ENCODE measurements around the gene RMI2.
A peak's percentile ranks its signal among the peaks of the same experiment; 100 is the strongest.
"Not testable (repeated sequence)": the region's sequence is repeated elsewhere in the genome, so short reads cannot be mapped to it uniquely, and the experiment has no call there.

The RMI2 gene

DNA sequence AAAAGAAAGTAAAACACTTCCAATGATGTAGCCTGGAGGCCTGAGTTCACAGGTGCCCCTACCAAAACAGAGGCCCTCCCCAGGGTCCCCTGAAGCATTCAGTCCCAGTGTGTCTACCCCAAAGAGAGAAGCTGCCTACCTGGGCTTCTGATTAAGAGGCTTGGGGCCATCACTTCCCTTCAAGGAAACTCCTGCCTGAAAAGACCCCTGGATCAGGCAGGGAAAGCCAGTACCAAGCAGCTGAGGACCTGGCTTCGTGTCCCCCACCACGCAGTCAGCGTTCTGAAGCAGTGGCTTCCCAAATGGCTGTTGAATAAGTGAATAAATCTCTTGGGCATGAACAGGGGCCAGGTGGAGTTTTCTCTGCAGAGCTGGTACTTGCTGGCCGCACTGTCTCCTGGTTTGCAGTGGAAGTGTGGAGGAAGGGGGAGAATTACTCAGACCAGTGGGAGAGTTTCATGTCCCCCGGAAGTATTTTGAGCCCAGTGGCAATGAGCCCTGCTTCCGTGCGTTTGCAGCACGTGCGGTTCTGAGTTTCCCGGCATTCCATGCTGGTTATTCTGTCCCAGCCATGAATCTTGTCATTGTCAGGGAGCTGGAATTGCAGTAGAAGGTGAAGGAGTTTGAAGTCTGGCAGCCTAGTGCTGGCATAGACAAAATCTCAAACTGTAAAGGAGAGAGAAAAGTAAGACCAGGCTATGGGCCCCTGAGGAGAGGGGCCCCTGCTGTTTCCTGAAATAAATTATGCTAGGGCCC lies 27.0 kb downstream of the RMI2 start:
- H3K27me3 Mint-ChIP-seq: no peaks in the 10 kb centered on the region
- H3K36me3 Mint-ChIP-seq (ENCODE audit: low read depth): no peaks in the 10 kb centered on the region
- peaks cover 20% of the 10 kb centered on the region for H3K4me1 Mint-ChIP-seq (ENCODE audit: low read depth)
- no peaks in the 10 kb centered on the region for H3K9me3 Mint-ChIP-seq
- no peak overlapping the region for H3K27ac Mint-ChIP-seq
- no peak overlapping the region for H3K4me3 Mint-ChIP-seq

DNA sequence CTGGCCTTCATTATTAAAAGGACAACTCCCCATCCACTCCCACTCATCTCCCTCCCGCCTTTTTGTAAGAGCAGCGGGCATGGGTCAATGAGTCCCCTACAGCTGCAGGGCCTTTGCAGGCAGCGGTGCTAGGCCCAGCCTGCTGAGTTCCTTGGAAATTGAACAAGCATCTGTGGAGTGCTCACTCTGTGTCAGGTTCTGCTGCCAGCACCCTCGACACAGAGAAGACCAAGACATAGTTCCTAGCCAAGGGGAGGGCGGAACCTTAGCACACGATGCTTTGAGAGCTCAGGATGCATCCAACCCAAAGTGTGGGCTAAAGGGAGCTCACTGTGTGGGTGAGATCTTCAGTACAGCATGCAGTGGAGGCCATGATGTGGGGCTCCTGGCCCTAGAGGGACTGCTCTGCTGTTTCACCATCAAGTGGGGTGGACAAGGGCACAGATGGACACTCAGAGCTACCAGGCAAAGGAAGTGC lies 27.6 kb downstream of the RMI2 start:
- Mint-ChIP-seq H3K4me1 (ENCODE audit: low read depth) (peaks cover 20% of the 10 kb centered on the region), H3K27me3 (no peaks in the 10 kb centered on the region), H3K36me3 (ENCODE audit: low read depth) (no peaks in the 10 kb centered on the region), H3K9me3 (no peaks in the 10 kb centered on the region), H3K4me3 (no peak overlapping the region), H3K27ac (no peak overlapping the region)

DNA sequence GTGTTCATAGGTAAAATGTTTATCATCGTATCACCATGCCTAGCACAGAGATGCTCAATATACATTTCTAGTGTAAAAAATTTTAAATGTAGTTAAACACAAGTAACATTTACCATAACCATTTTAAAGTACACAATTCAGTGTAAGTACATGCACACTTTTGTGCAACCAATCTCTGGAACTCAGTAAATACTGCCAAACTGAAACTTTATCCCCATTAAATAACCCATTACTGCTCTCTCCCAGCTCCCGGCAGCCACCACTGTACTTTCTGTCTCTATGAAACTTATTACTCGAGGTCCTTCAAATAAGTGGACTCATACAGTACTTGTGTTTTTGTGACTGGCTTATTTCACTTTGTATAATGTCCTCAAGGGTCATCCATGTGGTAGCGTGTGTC lies 29.0 kb downstream of the RMI2 start:
- H3K27ac Mint-ChIP-seq: no peak overlapping the region

DNA sequence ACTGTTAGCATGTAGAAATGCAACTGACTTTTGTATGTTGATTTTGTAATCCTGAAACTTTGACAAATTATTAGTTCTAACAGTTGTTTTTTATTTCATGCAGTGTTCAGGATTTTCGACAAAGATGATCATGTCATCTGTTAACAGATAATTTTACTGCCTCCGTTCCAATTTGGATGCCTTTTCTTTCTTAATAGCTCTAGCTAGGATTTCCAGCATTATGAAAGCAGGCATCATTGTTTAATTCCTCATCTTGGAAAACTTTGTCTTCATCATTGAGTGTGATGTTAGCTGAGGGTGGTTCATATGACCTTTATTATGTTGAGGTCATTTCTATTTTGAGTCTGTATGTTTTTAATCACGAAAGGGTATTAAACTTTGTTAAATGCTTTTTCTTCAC lies 31.9 kb downstream of the RMI2 start:
- Mint-ChIP-seq H3K4me1 (ENCODE audit: low read depth) (peaks cover 13% of the 10 kb centered on the region), H3K27me3 (no peaks in the 10 kb centered on the region), H3K4me3 (no peak overlapping the region), H3K27ac (no peak overlapping the region), H3K36me3 (ENCODE audit: low read depth) (peaks cover 4% of the 10 kb centered on the region), H3K9me3 (no peaks in the 10 kb centered on the region)

More for the DNA sequence above, 29.0 kb downstream of the RMI2 start:
- peaks cover 27% of the 10 kb centered on the region for H3K4me1 Mint-ChIP-seq (ENCODE audit: low read depth)
- no peaks in the 10 kb centered on the region for H3K27me3 Mint-ChIP-seq
- H3K9me3 Mint-ChIP-seq: no peaks in the 10 kb centered on the region
- no peak overlapping the region for H3K4me3 Mint-ChIP-seq
- no peaks in the 10 kb centered on the region for H3K36me3 Mint-ChIP-seq (ENCODE audit: low read depth)

DNA sequence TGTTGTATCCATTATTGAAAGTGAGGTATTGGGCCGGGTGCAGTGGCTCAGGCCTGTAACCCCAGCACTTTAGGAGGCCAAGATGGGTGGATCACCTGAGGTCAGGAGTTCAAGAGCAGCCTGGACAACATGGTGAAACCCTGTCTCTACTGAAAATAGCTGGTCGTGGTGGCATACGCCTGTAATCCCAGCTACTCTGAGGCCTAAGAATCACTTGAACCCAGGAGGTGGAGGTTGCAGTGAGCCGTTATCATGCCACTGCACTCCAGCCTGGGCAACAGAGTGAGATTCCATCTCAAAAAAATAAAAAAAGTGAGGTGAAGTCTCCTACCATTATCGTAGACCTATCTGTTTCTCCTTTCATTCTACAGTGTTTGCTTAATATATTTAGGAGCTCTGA lies 33.7 kb downstream of the RMI2 start:
- H3K27ac Mint-ChIP-seq: peak overlapping the region; percentile 74
- peak overlapping the region; percentile 39 for H3K4me3 Mint-ChIP-seq
- not testable (repeated sequence) for H3K27me3 Mint-ChIP-seq; H3K36me3 Mint-ChIP-seq (ENCODE audit: low read depth); H3K9me3 Mint-ChIP-seq
- peaks cover 13% of the 10 kb centered on the region for H3K4me1 Mint-ChIP-seq (ENCODE audit: low read depth)

DNA sequence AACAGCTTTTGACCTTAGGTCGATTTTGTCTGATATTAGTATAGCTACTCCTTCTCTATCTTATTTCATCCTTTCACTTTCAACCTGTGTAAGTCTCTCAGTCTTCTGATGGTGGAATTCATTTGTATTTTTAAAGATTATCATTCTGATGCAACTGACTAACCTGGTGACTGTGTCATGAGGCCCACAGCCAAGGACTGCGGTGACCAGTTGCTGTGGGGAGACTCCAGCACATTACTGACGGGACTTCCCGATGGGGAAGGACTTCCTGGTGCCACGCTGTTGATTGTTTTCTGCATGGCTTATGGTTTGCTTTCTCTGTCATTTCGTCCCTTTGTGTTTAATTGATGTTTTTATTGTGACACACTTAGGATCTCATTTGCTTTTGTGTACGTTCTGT lies 34.2 kb downstream of the RMI2 start:
- Mint-ChIP-seq H3K36me3 (ENCODE audit: low read depth) (peaks cover 4% of the 10 kb centered on the region), H3K4me3 (peak overlapping the region; percentile 39), H3K27me3 (no peaks in the 10 kb centered on the region), H3K27ac (peak overlapping the region; percentile 74), H3K4me1 (ENCODE audit: low read depth) (peaks cover 13% of the 10 kb centered on the region), H3K9me3 (no peaks in the 10 kb centered on the region)

DNA sequence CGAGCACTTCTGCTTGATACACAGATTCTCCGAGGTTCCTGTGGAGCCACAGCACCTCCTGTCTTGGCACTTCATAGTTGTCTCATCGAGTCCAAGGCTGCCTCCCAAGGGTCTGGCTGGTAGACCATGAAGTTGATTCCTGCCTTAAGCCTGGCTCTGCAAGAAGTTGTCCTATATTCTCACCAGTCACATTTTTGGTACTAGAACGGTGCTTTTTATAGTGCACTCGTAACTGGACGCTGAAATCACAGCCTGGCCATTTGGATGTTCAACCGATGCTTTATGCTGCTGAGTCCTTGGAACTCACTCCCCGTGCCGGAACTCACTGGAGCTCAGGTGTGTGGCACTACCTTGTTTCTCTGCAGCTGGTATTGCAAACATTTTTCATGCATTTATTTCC lies 35.6 kb downstream of the RMI2 start:
- Mint-ChIP-seq H3K36me3 (ENCODE audit: low read depth) (peaks cover 4% of the 10 kb centered on the region), H3K27me3 (no peaks in the 10 kb centered on the region), H3K9me3 (no peaks in the 10 kb centered on the region), H3K4me3 (no peak overlapping the region), H3K4me1 (ENCODE audit: low read depth) (peaks cover 13% of the 10 kb centered on the region), H3K27ac (no peak overlapping the region)

DNA sequence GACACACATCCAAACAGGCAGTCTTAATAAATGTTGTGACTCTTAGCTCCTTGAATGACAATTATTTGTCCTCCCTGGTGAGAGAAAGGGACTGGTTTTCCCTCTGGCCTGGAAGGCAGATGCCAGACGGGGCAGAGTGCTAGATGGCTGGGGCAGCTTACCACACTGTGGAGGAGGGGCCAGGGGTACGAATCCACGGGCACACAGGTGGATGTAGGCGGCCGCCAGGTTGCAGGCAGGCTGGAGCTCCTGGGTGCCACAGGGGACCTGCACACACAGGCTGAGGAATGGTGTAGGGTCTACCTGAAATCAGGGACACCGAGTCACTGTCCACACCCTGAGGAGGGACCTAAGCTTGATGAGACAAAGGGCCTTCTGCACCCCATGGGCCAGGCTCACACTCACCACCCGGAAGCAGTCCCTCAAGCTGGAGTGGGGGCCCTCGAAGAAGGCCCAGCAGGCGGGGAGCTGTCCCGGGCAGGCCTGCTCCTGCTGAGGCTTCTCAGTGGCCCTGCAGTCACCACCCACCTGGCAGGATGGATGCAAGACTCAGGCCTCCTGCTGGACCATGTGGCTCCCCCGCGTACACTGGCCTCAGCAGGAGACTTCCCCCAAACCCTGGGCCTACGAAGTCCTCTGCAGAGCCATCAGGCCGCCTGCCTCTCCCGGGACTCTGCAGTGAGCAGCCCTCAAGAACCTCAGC lies 38.4 kb downstream of the RMI2 start:
- Mint-ChIP-seq H3K4me3 (no peak overlapping the region), H3K9me3 (no peaks in the 10 kb centered on the region), H3K36me3 (ENCODE audit: low read depth) (peaks cover 4% of the 10 kb centered on the region), H3K27ac (no peak overlapping the region), H3K4me1 (ENCODE audit: low read depth) (peaks cover 12% of the 10 kb centered on the region), H3K27me3 (no peaks in the 10 kb centered on the region)

DNA sequence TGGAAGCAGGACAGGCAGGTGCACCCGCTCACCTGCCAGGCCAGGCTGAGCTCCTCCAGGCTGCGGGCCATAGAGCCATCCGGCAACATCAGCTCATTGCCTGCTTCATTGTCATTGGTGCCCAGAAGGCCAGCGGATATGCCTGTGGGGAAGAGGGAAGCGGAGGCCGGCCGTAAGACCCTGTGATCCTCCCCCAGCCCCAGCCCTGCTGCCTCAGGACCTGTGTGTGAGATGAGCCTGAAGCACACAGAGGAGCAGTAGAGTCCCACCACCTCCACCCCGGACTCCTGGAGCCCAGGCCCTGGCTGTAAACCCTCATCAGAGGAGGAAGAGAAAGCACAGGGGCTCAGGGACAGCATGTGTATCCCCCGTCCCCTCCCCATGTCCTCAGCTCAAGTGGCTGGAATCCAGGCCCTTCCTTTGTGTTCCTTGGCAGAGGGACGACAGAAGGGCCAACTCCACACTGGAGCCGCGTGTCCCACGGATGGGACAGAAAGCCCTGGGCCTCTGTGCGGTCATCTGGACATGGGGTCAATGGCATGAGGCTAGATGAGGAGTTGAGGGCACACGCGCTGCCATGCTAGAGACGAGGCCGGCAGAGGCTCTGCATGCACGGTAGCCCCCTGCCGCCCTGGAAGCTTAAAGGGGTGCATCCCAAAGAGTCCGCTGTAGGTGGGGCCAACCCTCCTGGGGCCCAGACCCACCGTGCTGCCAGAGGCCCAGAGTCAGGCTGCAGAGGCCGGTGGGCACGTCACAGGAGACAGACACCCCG lies 39.1 kb downstream of the RMI2 start:
- H3K4me3 Mint-ChIP-seq: no peak overlapping the region
- peaks cover 5% of the 10 kb centered on the region for H3K4me1 Mint-ChIP-seq (ENCODE audit: low read depth)
- peaks cover 4% of the 10 kb centered on the region for H3K36me3 Mint-ChIP-seq (ENCODE audit: low read depth)
- no peak overlapping the region for H3K27ac Mint-ChIP-seq
- H3K9me3 Mint-ChIP-seq: no peaks in the 10 kb centered on the region
- H3K27me3 Mint-ChIP-seq: no peaks in the 10 kb centered on the region

DNA sequence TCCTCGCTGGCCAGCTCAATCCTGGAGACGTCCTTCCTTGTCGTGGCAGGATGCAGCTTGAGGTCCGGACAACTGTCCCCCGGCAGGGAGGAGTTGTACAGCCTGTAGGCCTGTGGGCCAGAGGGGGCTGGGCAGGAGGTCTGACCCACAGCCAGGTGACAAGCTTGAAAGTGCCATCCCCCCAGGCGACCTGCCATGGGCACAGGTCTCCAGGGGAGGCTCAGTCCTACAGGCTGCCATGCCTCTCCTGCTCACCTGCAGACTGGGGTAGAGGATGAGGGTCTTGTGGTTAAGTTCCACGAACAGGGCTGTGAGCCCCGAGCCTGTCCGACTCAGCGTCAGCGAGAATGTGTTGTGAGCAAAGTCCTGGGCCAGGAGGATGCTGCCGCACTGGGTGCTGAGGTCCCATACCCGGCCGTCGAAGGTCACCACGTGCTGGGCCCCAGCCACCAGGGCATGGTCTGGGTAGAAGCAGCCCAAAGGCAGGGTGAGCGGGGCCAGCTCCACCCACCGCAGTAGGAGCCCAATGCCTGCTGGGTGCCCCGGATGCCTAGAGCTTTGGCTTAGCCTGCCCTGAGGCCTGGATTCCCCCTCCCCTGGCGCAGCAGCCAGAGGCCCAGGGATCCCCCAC lies 39.8 kb downstream of the RMI2 start:
- Mint-ChIP-seq H3K9me3 (no peaks in the 10 kb centered on the region), H3K27me3 (no peaks in the 10 kb centered on the region)

DNA sequence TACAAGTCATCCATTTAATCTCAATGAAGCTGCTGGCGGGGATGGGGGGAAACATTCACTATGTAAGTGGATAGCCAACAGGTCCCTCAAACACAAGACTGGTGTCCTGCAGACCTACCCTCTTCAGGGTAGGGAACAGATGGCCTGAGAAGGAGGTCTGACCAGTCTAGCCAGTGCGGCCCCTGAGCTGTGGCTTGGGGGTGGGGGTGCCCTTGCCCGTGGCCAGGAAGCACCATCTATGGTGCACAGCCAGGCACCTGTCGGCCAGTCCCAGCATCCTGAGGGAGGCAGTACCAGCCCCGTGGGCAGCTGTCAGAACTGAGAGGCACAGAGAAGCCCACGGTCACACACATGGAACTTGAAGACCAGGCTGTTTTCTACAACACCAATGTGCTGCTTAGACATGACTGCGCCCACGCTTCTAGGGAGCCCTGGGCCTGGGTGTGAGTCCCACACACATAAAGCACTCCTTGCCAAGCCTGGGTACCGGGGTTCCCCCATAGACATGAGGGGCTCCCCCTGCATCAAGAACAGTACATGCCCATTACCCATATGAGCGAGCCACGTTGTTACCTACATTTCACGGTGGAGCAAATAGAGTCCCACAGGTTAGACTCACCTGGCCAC lies 40.9 kb downstream of the RMI2 start:
- no peaks in the 10 kb centered on the region for H3K9me3 Mint-ChIP-seq
- H3K27ac Mint-ChIP-seq: no peak overlapping the region
- no peaks in the 10 kb centered on the region for H3K27me3 Mint-ChIP-seq
- peaks cover 4% of the 10 kb centered on the region for H3K36me3 Mint-ChIP-seq (ENCODE audit: low read depth)
- no peaks in the 10 kb centered on the region for H3K4me1 Mint-ChIP-seq (ENCODE audit: low read depth)
- H3K4me3 Mint-ChIP-seq: no peak overlapping the region

More for the DNA sequence above, 39.8 kb downstream of the RMI2 start:
- peaks cover 4% of the 10 kb centered on the region for H3K36me3 Mint-ChIP-seq (ENCODE audit: low read depth)
- no peaks in the 10 kb centered on the region for H3K4me1 Mint-ChIP-seq (ENCODE audit: low read depth)
- no peak overlapping the region for H3K27ac Mint-ChIP-seq
- H3K4me3 Mint-ChIP-seq: no peak overlapping the region

DNA sequence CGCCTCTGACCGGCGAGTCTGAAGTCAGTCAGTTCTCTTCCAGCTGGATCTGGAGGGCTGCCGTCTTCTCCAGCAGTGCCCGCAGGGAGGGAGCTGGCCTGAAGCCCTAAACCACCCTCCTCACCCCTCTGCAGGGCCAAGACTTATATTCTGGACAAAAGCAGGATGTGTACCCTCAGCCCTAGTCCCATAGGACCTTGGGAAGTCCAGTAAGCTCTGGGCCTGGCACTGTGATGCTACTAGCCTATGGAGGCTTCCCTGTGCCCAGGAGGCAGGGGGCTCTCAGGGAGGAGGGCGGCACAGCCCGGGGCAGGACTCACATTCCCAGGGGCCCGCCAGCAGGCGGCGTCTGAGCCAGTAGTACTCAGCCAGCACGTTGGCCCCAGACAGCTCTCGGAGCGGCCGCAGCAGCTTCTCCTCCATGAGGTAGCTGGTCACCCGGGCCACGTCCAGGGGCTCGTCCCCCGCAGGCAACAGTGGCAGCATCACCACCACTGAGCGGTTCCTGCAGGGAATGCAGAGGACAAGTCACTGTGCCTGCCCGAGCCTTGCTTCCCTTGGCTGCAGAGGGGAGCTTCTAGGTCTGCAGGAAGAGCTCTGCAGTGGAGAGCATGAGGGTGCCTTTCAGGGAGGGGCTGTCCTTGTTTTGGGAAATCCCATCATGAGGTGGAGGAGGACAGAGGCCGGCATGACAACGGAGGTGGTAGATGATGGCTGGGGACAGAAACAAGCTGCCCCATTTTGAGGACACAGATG lies 41.7 kb downstream of the RMI2 start:
- Mint-ChIP-seq H3K27ac (no peak overlapping the region), H3K9me3 (no peaks in the 10 kb centered on the region), H3K27me3 (no peaks in the 10 kb centered on the region), H3K36me3 (ENCODE audit: low read depth) (no peaks in the 10 kb centered on the region), H3K4me1 (ENCODE audit: low read depth) (no peaks in the 10 kb centered on the region), H3K4me3 (no peak overlapping the region)

DNA sequence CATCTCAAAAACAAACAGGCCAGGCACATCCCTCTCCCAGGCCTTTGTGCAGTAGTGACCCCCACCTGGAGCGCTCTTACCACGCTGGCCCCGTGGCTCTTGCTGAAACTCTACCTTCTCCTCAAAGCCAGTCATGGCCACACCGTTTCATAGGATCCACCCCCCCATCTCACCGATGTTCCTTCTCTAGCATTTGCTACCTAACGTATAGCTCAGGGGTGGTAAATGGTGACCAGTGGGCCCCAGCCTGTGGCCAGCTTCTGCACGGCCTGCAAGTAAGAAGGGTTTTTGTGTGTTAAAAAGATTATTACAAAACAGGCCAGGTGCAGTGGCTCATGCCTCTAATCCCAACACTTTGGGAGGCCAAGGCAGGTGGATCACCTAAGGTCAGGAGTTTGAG lies 43.8 kb downstream of the RMI2 start:
- H3K4me1 Mint-ChIP-seq (ENCODE audit: low read depth): no peaks in the 10 kb centered on the region
- H3K36me3 Mint-ChIP-seq (ENCODE audit: low read depth): no peaks in the 10 kb centered on the region
- no peak overlapping the region for H3K27ac Mint-ChIP-seq
- H3K4me3 Mint-ChIP-seq: no peak overlapping the region
- no peaks in the 10 kb centered on the region for H3K27me3 Mint-ChIP-seq
- no peaks in the 10 kb centered on the region for H3K9me3 Mint-ChIP-seq

All from stimulated activated naive CD8-positive, alpha-beta T cell treated with anti-CD3 and anti-CD28 coated beads, Interleukin-15, Interleukin-2, amounts not matched to agents 100 ng/mL and 50 ng/mL, for 24 hours (primary cell).